Activated CD4-positive, alpha-beta T cell treated with anti-CD3 and anti-CD28 coated beads for 4 hours (primary cell): ENCODE data around the gene IRF2BPL.

ENCODE experiments used
- DNase-seq, 2 donors: peaks; one replicate each; pipeline ENCODE4 v3.0.0-alpha.2; 2020

IRF2BPL gene

DNA sequence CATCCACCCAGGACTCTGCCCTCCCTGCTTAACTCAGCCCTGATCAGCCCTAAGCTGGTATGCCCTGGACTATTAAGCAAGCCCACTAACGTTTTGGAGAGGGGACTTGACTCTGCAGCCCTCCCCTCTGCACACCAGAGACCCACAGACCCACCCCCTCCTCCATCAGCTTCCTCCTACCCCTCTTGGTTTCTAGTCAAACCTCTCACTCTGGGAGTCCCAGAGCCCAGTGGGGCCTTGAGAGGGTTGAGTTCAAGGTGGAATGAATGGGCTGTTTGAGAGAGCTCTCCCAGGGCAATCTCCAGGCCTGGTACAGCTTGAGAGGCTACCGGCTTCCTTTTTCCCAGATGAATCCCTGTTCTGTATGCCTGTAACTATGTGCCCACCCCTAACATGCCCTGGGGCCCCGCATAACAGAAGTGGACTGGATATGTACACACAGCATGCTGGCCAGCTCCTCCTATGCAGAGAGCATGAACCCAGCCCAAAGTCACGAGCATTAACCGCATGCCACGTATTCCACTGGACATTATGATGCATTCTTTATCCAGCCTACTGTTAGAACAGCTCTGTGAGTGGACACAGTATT, 43.6 kb downstream of the IRF2BPL start:
- no peak for DNase-seq

- no peak for DNase-seq
Measured at GRCh38 chr14:76984297-76984696, 44.2 kb downstream of the IRF2BPL start.

- no peak for DNase-seq
Measured at GRCh38 chr14:76981670-76982069, 46.8 kb downstream of the IRF2BPL start.

- peak; percentile 90 to 91 for DNase-seq
Measured at GRCh38 chr14:76977793-76978720, 50.5 kb downstream of the IRF2BPL start.

DNA sequence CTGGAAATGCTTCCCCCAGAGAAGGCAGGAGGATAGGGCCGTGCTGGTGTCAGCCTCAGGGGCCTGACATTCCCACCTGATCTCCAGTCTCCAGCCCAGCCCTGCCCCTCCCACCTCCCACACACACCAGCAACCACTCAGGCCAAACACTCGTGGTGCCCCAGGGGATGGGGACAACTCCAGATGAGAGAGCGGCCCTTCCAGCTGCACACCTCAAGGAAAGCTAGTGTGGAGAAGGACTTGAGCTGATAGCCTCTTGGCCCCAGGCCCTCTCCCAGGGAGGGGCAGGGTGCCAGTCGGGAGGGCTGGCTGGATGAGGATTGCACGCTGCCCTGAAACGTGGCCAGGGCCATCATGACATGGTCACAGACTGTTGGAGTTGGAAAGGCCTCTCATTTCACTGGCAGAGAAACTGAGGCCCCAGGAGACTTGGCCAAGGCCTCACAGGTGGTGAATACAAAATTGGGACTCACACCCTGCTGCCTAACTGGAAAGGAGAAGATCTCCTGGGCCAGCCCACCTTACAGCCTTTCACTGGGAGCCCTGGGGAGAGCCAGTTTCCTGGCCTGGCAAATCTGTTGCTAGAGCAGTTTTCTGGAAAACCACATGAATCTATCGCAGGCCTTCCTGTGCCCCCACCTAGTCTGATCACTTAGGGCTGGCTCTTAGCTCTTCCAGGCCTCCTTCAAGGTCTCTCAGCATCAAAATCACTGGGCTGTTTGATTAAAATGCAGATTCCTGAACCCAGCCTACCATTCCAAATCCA, 52.1 kb downstream of the IRF2BPL start:
- DNase-seq: no peak

DNA sequence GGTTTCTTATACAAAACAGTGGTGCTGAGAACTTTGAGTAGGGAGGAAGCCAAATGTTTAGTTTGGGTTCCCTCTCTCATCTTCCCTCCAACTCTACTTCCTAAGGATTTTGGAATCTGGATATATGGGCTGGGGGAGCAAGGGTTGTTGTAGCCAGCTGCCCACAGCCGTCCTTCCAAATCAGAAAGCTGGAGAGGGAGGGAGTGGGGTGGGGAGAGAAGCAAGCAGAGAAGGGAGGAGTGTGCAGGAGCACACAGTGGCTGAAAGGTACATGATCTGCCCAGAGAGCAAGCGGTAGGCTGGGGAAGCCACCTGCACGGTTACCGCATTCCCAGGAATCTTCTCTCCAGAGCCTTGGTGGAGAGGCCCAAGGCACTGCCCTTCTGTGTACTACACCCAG, 52.7 kb downstream of the IRF2BPL start:
- no peak for DNase-seq

DNA sequence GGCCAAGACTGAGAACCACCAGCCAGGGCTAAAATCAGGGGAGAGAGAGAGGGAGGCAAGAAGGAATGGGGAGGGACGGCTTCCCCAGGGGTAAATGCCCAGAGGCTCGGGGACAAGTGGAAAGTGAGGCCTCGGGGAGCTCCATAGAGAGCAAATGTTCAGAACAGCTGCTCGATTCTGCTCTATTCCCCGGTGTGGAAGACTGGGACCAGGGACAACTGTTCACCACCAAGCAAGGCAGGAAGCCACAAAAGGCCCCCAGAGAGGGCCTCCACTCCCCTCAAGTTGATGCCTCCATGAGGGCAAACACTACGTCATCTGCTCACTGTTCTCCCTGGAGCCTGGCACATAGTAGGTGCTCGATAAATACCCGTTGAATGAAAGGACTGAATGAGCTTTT, 53.5 kb downstream of the IRF2BPL start:
- DNase-seq: no peak
